ENCODE measurements around the gene SCMH1.
"Not testable (repeated sequence)": the region's sequence is repeated elsewhere in the genome, so short reads cannot be mapped to it uniquely, and the experiment has no call there.

Gene SCMH1

DNA sequence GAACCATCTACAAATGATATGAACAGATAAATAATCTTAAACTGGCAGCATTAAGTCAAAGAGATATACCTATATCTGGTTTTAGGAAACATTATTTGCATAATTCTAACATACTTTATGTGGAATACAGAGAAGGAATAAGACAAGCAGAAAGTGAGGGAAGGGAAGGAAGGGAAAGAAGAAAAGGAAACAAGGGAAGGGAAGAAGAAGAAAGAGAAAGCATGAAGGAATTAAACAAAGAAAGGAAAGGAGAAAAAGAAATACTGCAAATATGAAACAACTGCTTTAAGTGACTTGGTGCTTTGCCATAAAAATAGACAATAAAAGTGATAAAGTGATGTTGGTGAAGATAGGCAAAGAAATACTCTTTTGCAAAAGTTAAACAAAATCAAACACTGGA is 20.1 kb downstream of the SCMH1 start:
- H3K27ac ChIP-seq = no peak overlapping the region
- in situ Hi-C loops (cut with HindIII; ENCODE audit: low pct_ligation_motif_present, low sequenced_read_pairs) = no loop called here
- TF ChIP-seq, protein P1, sequence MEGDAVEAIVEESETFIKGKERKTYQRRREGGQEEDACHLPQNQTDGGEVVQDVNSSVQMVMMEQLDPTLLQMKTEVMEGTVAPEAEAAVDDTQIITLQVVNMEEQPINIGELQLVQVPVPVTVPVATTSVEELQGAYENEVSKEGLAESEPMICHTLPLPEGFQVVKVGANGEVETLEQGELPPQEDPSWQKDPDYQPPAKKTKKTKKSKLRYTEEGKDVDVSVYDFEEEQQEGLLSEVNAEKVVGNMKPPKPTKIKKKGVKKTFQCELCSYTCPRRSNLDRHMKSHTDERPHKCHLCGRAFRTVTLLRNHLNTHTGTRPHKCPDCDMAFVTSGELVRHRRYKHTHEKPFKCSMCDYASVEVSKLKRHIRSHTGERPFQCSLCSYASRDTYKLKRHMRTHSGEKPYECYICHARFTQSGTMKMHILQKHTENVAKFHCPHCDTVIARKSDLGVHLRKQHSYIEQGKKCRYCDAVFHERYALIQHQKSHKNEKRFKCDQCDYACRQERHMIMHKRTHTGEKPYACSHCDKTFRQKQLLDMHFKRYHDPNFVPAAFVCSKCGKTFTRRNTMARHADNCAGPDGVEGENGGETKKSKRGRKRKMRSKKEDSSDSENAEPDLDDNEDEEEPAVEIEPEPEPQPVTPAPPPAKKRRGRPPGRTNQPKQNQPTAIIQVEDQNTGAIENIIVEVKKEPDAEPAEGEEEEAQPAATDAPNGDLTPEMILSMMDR (IDR thresholded peaks at IDR 0.05; ENCODE audit: low read depth, low read length, missing control alignments) = no peak

DNA sequence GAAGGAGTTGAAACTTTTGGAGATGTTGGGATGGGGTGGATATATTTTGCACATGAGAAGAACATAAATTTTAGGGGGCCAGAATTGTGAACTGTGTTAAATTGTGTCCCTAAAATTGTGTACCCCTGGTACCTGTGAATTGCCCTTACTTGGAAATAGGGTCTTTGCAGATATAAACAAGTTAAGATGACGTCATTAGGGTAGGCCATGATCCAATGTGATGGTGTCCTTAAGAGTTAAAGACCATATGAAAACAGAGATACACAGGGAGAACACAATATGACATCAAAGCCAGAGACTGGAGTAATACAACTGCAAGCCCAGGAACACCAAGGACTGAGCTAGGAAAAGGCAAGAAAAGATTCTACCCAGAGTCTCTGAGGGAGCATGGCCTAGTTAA is 24.0 kb downstream of the SCMH1 start:
- no peak for DNase-seq
- TF ChIP-seq, protein P1 (IDR thresholded peaks at IDR 0.05; ENCODE audit: low read depth, low read length, missing control alignments) = no peak
- Histone ChIP-seq H3K36me3 (replicated peaks) (no peaks in the 10 kb centered on the region), H3K27me3 (replicated peaks) (no peaks in the 10 kb centered on the region), H3K4me3 (ENCODE audit: low read depth, low read length) (no peak overlapping the region), H3K27ac (no peak overlapping the region)
- in situ Hi-C loops (cut with HindIII; ENCODE audit: low pct_ligation_motif_present, low sequenced_read_pairs) = no loop called here

More for the DNA sequence above, 20.1 kb downstream of the SCMH1 start:
- Histone ChIP-seq H3K36me3 (replicated peaks) (no peaks in the 10 kb centered on the region), H3K27me3 (replicated peaks) (no peaks in the 10 kb centered on the region), H3K4me3 (ENCODE audit: low read depth, low read length) (no peak overlapping the region)
- DNase-seq = no peak

DNA sequence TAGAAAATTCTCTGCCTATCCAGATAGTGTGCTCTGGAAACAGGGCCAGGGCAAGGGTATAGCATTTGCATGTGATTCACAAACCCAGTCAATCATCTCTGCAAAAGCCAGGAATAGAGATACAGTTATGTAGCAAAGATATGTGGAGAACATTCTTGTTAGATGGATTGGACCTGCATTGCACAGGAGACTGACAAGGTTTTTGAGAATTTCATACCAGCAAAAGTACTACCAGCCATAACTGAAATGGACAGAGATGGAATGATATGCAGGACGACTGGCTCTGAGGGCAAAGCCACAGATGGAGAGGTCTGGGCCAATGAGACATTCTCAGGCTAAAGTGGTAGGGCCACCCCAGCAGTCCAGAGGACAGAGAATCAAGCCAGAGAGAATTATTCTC is 24.7 kb downstream of the SCMH1 start:
- Histone ChIP-seq H3K27ac (no peak overlapping the region), H3K27me3 (replicated peaks) (no peaks in the 10 kb centered on the region), H3K36me3 (replicated peaks) (no peaks in the 10 kb centered on the region), H3K4me3 (ENCODE audit: low read depth, low read length) (no peak overlapping the region)
- in situ Hi-C loops (cut with HindIII; ENCODE audit: low pct_ligation_motif_present, low sequenced_read_pairs) = no loop called here
- TF ChIP-seq, protein P1 (IDR thresholded peaks at IDR 0.05; ENCODE audit: low read depth, low read length, missing control alignments) = no peak
- DNase-seq = no peak

DNA sequence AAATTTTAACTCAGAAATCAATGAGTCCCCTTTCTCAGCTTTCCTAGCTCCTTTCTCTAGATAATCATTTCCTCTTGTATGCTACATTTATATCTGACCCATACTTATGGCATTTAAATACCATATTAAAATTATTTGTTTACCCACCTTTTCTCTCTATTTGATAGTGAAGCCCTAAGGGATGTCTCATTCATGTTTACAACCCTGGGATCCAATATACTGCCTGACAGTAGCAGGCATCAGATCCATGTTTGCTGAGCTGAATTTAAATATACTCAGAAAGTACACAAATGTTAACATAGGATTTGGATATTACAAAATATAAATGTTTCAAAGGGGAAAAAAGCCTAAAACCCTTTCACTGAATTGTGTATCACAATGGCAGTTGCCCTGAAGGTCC is 26.5 kb downstream of the SCMH1 start:
- no peak for DNase-seq
- no peaks in the 10 kb centered on the region for H3K36me3 ChIP-seq (replicated peaks)
- no peak overlapping the region for H3K27ac ChIP-seq
- TF ChIP-seq, protein P1 (IDR thresholded peaks at IDR 0.05; ENCODE audit: low read depth, low read length, missing control alignments) = no peak
- H3K4me3 ChIP-seq (ENCODE audit: low read depth, low read length) = no peak overlapping the region
- in situ Hi-C loops (cut with HindIII; ENCODE audit: low pct_ligation_motif_present, low sequenced_read_pairs) = no loop called here
- H3K27me3 ChIP-seq (replicated peaks) = no peaks in the 10 kb centered on the region

DNA sequence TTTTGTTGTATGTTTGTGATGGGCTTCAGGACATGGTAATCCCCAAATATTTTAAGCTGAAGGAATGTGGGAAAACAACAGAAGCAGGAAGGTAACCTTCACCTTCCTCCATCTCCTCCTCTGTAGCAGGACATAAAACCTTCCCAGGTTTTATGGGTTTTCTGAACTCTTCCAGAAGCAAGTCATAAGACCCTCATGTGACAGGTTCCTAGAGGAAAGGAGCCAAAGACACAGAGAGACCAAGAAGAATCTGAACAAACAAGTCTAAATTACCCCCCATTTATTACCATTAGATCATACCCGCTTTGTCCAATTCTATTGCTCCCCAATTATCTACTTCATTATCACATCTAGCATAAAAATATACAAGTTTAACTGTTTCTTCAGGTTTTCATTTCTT is 28.8 kb downstream of the SCMH1 start:
- H3K4me3 ChIP-seq (ENCODE audit: low read depth, low read length) = no peak overlapping the region
- no peaks in the 10 kb centered on the region for H3K27me3 ChIP-seq (replicated peaks)
- TF ChIP-seq, protein P1 (IDR thresholded peaks at IDR 0.05; ENCODE audit: low read depth, low read length, missing control alignments) = no peak
- in situ Hi-C loops (cut with HindIII; ENCODE audit: low pct_ligation_motif_present, low sequenced_read_pairs) = no loop called here
- no peak overlapping the region for H3K27ac ChIP-seq
- no peak for DNase-seq
- no peaks in the 10 kb centered on the region for H3K36me3 ChIP-seq (replicated peaks)

DNA sequence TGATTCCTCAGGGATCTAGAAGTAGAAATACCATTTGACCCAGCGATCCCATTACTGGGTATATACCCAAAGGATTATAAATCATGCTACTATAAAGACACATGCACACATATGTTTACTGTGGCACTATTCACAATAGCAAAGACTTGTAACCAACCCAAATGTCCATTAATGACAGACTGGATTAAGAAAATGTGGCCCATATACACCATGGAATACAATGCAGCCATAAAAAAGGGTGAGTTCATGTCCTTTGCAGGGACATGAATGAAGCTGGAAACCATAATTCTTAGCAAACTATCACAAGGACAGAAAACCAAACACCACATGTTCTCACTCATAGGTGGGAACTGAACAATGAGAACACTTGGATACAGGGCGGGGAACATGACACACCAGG is 30.5 kb downstream of the SCMH1 start:
- in situ Hi-C loops (cut with HindIII; ENCODE audit: low pct_ligation_motif_present, low sequenced_read_pairs) = not testable (repeated sequence)

DNA sequence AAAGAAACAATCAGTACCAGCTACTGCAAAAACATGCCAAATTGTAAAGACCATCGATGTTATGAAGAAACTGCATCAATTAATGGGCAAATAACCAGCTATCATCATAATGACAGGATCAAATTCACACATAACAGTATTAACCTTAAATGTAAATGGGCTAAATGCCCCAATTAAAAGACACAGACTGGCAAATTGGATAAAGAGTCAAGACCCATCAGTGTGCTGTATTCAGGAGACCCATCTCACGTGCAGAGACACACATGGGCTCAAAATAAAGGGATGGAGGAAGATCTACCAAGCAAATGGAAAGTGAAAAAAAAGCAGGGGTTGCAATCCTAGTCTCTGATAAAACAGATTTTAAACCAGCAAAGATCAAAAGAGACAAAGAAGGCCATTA is 35.1 kb downstream of the SCMH1 start:
- H3K36me3 ChIP-seq (replicated peaks); H3K27ac ChIP-seq; DNase-seq; in situ Hi-C loops (cut with HindIII; ENCODE audit: low pct_ligation_motif_present, low sequenced_read_pairs); H3K4me3 ChIP-seq (ENCODE audit: low read depth, low read length); H3K27me3 ChIP-seq (replicated peaks): not testable (repeated sequence)

More for the DNA sequence above, 30.5 kb downstream of the SCMH1 start:
- not testable (repeated sequence) for DNase-seq; H3K36me3 ChIP-seq (replicated peaks); H3K27ac ChIP-seq; H3K27me3 ChIP-seq (replicated peaks); H3K4me3 ChIP-seq (ENCODE audit: low read depth, low read length)
